GM21619 (cell line): Measurements from ENCODE around the gene C2orf92.

Source experiments
- ATAC-seq: cut with Tn5 transposase; IDR thresholded peaks from one replicate; pipeline ENCODE4 v1.9.1; 2021; ENCODE audit not compliant: unreplicated experiment

C2orf92 gene

DNA sequence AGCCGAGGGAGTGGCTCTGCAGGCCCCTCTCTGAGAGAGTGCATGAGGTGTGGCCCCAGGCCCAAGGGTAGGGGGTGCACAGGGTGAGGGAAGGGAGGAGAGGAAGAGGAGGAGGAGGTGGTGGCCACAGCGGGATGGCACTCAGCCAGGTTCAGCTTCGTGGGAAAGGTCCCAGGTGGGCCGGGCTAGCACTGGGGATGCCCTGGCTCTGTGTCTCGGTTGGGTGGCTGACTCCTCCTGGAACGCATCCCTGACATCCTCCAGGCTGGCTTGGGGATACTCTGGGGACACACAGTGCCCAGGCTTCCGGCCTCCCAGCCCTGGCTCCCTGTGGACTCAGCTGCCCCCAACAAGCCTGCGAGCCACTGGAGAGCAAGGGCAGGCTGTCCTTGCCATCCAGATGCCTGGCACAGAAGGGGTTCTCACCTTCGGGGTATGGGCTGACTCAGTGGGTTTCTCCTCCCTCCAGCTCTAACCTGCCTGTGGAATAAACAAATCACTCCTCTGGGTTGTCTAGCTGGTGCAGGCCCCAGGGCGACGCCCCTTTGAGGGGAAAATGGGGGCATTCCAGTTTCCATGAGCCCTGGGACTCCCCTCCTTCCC lies 43.3 kb downstream of the C2orf92 start:
- ATAC-seq = no peak

DNA sequence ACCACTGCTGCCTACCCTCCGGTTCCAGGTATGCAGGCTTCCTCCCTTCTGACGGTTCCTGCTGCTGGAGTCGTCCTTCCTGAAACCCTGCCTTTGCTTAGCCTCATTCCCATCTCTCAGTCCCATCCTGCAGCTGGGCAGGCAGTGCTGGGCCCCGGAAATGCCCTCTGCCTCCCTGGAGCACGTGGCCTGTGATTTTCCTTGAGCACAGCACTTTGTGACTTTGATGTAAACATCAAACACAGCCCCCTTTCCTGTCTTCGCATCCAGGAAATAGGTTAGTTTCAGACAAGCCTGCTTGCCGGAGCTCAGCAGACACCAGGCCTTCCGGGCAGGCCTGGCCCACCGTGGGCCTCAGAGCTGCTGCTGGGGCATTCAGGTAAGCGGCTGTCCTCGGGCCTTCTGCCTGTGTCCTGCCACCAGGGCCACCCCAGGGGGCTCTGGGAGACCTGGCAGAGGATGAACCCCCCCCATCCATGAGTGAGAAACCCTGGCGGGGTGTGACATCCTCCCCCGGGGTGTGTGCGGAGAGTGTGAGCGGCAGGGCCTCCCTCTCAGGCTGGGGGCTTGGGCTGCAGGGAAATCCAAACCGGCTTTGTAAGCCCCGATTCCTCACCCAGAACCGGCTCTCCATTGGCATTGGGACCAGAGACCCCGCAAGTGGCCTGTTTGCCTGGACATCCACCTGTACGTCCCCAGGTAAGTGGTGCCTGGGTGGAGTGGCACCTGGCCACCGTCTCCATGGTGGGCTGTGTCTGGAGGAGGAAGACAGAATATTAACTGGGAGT lies 44.0 kb downstream of the C2orf92 start, which contains the start of gene ZAP70:
Gene ZAP70, plus strand, starts transcription at position 281 of the 788 bp plus-strand sequence. CDS start 10,461 bp downstream, outside the sequence.
- no peak for ATAC-seq

DNA sequence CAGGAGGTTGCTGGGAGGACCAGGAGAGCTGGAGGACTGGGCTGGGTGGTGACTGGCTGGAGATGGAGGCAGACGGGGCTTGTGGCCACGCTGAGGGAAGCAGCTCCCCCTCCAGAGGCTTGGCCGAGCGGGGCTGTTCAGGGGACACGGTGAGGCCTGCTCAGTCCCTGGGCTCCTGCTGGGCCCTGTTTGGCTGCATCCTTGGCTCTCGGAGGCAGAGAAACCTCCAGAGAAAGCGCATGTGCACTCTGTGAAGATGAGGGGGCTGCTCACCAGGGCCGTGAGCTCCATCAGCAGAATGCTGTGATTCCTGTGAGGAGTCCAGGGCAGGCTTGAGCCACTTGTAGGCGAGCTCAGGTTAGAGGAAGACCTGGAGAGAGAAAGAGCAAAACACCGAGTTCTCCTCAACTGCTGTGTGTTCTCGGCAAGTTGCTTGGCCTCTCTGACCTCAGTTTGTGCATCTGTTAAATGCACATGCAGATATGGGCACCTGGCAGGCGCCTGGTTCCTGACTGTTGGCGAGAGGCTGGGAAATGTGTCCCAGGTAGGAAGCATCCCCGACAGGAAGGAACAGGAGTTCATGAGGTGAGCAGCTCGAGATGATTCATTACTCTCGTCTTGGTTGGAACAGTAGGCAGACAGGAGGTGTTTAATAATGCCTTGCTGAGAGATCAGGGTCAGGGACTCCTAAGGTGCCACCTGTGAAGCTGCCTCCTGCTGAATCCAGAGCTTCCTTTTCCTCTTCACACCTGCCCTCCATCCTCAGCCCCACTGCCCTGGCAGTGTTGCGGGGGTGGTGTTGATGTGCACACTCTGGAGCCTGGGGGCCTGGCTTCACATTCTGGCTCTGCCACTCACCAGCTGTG lies 44.8 kb downstream of the C2orf92 start:
- no peak for ATAC-seq

DNA sequence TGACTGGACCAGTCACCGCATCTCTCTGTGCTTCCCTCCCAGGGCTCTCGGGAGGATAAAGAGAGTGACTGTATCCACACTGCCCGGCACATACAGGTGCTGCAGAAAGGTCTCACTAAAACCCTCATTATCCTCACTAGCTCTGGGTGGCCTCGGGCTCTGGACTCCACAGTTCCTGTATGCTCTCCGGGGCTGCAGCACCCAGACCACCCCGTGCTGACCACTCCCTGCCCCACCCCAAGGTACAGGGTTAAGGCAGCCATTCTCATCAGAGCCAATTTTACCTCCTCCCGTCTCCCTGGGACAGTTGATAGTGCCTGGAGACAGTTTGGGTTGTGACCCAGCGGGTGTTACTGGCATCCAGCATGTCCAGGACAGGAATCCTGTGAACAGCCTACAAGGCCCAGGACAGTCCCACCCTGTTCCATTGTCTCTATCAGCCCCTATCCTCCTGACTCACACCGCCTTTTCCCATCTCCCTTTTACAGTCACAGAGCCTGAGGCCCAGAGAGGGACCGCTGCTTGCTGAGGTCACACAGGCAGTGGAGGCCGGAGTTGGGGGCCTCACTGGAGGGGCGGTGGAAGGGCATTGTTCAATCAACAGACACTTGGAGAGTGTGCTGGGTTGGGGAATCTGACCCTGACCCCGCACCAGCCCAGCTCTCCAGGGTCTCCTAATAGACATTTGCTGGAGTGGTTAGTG lies 45.6 kb downstream of the C2orf92 start:
- ATAC-seq = no peak

DNA sequence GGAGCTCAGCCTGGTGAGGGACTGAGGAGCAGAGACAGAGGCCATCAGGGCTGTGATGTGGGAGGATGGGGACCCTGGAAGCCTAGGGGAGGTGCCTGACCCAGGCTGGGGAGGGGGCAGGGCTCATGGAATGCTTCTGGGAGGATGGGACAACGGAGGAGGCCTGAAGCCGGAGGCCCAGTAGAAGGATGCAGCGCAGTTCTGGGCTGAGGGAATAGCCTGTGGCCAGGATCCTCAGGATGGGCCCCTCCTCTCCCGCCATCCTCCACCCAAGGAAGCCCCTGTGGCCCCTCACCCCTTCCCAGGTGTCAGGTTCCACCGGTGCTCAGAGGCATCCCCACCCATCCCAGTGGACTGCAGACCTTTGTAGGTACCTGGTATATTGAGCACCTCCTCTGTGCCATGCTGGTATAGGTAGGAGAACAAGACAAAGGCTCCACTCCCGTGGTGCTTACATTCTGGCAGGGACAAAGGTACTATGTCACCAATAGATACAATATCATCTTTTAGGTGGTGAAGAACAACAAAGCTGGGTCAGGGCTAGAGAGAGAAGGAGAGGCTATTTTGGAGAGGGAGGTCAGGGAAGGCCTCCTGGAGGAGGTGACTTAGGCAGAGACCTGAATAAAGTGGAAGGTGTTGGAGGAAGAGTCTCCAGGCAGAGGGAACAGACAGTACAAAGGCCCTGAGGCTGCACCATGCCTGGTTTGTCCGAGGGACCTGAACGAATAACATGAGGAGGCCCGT lies 46.6 kb downstream of the C2orf92 start:
- ATAC-seq = no peak

DNA sequence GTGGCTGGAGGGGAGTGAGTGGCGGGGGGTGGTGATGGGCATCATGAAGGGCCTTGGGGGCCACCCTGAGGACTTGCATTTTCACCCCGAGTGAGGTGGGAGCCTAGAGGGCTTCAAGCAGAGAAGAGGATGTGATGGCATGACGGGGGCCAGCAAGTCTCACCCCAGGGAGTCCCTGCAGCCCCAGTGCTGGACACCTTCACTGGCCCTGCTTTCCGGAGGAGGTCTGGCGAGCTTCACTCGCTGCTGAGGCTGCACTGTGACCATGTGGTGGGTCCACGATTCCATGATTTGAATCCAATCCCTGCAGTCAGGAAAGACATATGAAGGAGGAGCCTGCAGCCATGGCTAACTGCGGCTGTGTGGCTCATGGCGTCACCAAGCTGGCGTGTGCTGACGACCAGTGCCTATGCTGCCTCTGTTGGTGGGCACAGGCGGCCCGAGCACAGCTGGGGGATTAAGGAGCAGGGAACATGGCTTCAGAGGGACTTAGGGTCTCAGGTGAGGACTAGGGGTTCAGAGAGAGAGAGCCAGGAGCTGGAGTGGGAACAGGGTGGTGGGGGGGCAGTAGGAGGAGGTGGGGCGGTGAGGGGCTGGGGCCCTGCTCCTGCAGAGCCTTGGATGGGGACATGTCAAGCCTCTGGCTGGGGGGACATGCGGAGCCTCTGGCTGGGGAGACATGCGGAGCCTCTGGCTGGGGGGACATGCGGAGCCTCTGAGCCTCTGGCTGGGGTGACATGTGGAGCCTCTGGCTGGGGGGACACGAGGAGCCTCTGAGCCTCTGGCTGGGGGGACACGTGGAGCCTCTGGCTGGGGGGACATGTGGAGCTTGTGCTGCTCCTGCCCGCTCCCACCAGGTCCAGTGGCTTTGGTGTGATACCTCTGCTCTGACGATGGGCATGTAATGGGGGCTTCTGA lies 47.4 kb downstream of the C2orf92 start:
- no peak for ATAC-seq

DNA sequence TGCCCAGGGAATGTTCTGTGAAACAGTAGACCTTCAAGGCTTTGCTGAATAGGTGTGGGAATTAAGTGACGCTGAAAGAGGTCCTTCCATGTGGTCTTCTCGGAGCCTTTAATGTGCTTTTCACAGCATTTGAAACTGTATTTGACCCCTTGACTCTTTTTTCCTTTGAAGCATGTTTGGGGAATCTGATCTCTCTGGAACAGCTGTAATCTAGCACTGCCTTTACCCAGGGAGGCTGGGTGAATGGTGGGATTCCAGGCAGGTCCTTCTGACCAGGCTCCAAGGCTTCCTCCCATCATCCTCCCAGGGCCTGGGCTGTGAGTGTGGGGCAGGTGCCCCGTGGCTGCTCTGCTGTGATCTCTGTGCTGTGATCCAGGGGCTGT lies 48.1 kb downstream of the C2orf92 start:
- no peak for ATAC-seq

DNA sequence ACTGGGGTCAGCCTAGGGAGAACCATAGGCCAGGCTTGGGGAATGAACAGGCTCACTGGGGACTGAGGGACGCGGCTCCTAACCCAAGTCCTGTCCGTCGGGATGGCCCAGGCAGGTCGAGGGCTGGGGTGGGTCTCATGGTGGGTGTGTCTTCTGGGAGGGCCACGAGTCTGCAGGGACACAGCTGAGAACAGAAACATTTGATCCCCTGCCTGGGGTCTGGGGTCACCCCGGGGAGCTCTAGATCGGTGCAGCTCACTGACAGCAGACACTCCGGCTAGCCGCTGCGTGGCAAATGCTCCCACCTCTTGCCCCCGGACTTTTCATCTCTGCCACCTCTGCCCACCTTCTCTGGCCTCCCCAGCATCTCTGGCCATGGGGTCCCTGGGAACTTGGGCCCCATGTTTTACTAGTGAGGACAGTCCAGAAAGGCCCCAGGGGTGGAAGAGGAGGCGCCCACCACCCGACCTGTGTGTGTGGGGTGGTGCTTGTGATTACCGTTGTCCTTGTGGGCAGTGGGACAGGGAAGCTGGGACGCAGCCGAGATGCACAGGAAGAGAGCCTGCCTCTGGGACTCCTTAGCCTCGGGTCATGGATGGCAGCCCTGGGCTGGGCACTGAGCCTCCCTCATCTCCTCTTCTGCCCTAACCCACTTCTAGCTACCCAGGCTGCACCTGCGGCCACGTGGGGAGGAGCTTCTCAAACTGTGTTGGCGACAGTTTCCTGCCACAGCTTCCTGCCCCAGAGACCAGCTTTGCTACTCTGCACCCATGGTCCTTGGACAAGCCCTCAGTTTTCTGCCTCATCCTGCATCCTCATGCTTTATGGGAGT lies 48.8 kb downstream of the C2orf92 start:
- ATAC-seq = peak; percentile 61

DNA sequence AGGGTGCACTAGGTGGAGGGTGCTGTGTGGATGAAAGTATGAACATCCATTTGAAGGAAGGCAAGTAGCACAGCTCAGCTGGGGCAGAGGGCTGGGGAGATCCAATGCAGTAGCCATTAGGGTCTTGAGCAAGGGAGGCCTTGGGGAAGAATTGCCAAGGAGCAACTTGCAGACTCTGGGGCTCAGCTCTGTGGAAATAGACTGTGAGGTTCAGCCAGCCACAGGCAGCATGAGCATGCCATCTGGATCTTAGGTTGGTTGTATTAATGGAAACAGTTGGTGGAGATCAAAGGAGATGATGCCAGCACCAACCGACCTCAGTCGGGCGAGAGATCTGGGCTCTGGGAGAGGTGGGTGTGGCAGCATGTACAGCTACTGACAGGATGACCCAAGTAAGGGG lies 49.4 kb downstream of the C2orf92 start:
- ATAC-seq = peak; percentile 24

DNA sequence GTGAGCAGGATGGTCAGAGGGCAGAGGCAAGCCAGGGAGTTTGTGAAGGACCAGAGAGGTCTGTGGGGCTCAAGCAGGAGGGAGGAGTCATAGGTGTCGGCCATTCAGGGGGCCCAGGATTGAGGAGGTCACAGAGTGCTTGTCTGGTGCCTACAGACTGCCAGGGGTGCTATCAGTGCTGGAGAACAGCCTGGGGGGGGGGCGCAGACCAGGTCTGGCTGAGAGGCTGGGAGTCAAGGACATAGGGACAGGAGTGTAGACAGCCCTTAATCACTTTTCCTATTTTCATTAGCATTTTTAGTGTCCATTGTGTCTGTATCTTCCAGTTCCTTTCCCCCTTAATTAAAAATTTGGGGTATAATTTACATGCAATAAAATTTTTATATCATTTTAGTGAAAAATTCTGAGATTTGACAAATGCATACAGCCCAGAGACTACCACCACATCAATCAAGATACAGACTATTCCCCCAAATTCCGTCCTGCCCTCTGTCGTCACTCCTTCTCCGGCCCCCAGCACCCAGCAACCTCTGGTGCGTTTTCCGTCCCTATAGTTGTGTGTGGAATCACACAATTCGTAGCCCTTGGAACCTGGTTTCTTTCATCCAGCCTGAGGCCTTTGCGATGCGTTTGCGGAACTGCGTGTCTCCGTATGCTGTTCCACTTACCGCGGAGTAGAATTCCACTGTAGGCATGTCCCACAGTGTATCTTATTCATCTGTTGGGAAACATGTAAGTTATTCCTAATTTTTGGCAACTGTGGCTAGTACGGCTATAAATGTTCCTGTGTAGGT lies 50.0 kb downstream of the C2orf92 start:
- ATAC-seq = no peak

DNA sequence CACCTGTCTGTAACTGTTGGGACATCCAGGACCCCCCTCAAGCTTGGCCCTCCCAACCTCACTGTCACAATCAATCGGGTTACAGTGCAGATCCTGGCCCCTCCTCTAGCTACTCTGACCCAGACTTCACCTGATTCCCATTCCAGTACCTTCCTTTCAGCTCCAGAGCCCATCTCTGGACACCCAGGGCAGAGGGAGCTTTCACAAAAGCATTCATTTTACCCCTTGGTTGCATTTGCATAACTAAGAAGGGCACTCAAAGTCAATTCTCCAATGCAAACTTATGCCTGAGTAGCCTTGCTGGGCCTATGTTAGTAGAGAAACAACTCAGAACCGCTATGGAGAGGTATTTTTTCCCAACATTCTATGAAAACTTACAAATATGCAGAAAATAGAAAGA lies 51.2 kb downstream of the C2orf92 start:
- no peak for ATAC-seq

DNA sequence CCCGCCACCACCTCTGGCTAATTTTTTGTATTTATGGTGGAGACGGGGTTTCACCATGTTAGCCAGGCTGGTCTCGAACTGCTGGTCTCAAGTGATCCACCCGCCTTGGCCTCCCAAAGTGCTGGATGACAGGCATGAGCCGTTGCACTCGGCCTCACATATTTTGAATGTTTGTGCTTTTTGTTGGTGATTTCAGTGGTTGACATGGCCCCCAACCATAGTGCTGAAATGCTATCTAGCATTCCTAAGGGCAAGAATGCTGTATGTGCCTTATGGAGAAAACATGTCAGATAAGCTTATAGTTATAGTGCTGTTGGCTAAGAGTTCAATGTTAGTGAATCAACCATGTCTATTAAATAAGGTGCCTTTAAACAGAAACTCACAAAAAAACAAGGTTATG lies 52.7 kb downstream of the C2orf92 start:
- no peak for ATAC-seq

DNA sequence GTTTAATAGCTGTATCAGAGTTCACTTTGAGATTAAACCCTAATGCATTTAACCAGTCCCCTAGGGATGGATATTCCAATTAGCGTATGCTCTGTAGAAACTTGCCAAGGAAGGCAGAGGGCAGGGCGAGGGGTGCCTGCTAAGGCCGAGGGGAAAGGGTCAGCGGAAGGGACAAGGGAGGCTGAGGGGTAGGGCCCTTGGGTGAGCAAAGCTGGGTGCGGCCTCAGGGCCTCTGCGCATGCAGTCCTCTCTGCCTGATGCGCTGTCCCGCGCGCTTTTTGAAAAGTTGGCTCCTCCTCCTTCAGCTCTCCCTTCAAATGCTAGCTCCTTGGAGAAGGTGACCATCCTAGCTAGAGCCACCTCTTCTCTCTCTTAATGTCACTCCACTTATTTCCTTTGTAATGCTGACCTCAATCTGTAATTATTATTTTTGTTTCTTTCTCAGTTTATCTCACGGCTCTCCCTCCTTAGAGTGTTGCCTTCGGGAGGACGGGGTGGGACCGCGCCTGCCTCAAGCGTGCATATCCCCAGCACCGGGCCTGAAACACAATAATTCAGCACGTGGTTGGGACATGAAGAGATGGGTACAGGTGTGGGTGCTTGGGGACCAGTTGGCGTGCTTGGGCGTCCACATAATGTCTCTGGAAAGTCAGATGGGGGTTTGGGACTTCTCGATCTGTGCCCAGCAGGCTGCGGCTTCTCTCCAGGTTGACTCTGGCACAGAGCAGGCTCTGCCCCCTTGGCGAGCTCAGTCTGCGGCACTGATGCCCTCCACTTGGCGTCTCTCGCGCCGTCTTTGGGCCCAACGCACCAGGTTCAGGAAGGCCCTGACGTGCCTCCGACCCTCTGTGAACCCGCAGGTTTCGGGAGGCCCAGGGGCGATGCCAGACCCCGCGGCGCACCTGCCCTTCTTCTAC lies 53.9 kb downstream of the C2orf92 start:
- no peak for ATAC-seq

DNA sequence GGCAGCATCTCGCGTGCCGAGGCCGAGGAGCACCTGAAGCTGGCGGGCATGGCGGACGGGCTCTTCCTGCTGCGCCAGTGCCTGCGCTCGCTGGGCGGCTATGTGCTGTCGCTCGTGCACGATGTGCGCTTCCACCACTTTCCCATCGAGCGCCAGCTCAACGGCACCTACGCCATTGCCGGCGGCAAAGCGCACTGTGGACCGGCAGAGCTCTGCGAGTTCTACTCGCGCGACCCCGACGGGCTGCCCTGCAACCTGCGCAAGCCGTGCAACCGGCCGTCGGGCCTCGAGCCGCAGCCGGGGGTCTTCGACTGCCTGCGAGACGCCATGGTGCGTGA lies 54.5 kb downstream of the C2orf92 start:
- no peak for ATAC-seq

DNA sequence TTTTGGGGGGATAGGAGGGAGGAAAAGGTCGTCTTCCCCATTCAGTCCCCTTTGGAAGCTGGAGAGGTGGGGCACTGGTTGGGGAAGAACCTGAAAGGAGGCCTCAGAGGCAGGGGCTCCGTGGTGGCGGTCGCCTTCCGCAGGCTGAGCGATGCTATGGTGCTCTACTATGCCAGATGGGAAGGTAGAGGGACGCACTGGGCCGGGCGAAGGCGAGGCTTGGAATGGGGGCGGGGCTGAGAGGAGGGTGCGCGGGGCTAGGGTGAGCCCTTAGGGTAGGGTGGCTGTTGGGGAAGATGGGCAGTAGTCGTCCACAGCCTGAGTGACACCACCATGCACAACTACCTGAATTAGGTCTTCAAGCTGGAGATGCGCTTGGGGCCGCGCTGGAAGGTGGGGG lies 55.0 kb downstream of the C2orf92 start:
- ATAC-seq = no peak

DNA sequence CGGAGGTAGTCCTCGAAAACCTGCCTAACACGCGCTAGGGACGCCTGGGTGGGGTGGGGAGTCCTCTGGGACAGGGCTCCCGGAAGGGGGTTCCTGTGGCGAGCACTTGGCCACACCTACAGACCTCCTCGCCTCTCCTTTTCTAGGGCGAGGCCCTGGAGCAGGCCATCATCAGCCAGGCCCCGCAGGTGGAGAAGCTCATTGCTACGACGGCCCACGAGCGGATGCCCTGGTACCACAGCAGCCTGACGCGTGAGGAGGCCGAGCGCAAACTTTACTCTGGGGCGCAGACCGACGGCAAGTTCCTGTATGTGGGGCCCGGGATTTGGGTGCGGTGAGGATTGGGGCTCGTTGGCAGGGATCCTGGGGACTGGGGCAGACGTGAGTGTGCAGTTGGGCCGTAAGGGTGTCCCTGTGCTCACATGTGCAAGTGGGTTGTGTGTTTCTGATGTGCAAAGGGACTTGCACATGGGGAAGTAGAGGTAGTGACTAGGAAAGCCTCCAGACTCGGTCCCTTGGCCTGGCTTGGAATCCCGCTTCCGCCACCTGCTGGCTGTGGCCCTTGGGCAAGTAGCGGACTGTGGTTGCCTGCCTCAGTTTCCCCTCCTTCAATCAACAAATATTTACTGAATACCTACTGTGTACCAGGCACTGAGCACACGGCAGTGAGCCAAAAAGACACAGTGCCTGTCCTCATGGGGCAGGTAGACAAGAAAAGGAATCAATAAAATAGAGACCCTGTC lies 55.6 kb downstream of the C2orf92 start:
- no peak for ATAC-seq
